ENCODE results near the gene GMPPB.
A peak's percentile ranks its signal among the peaks of the same experiment; 100 is the strongest.

Gene GMPPB

DNA sequence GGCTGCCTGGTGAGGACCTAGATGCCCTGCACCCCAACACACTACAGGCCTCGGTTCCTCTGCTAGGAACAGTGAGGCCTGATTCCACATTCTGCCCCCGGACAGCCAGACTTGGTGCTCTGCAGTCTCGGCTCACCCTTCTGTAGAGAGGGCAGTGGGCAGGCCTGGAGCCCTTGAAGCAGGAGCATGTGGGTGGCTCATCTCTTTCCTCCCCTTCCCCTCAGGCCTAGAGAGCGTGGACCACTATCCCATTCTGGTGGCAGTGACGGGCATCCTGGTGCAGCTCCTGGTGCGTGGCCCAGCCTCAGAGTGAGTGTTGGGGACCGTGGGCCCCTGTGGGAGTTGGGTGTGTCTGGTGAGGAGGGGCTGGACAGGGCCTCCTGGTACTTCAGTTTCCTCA lies 7.6 kb downstream of the GMPPB start:
- Histone ChIP-seq H3K4me1 (ENCODE audit: control insufficient read depth in 5 of 5, insufficient read depth in 5 of 5, low read length in 5 of 5) (peaks cover 0 to 28% (median 19%) of the 10 kb centered on the region in 5 donors), H3K9ac (ENCODE audit: low read length in 5 of 5) (no peak overlapping the region), H3K4me3 (ENCODE audit: low read depth in 1 of 5, low read length in 5 of 5) (no peak overlapping the region), H3K27ac (ENCODE audit: low read depth, low read length) (no peak overlapping the region), H3K9me3 (ENCODE audit: control insufficient read depth in 5 of 5, low read length in 5 of 5) (no peaks in the 10 kb centered on the region), H3K27me3 (ENCODE audit: control insufficient read depth in 5 of 5, insufficient read depth in 4 of 5, low read length in 5 of 5) (peaks cover 0 to 2% (median 0%) of the 10 kb centered on the region in 5 donors), H3K36me3 (ENCODE audit: control insufficient read depth in 5 of 5, insufficient read depth in 5 of 5, low read length in 5 of 5) (peaks cover 0 to 59% (median 32%) of the 10 kb centered on the region in 5 donors)

DNA sequence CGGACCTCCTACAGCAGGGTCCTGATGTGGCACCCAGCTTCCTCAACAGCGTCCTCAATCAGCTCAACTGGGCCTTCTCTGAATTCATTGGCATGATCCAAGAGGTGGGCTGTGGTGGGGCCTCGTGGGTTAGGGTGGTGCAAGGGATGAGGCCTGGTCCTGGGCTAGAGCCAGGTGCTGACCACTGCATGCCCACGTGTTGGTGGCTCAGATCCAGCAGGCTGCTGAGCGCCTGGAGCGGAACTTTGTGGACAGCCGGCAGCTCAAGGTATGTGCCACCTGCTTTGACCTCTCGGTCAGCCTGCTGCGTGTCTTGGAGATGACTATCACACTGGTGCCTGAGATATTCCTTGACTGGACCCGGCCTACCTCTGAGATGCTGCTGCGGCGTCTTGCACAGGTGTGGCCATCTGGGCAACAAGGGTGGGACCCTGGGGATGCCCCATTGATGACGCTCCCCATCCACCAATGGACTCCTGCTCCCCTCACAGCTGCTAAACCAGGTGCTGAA lies 8.1 kb downstream of the GMPPB start:
- no peak overlapping the region for H3K27ac ChIP-seq (ENCODE audit: low read depth, low read length)
- H3K27me3 ChIP-seq (ENCODE audit: control insufficient read depth in 5 of 5, insufficient read depth in 4 of 5, low read length in 5 of 5): peaks cover 0 to 2% (median 0%) of the 10 kb centered on the region in 5 donors
- no peaks in the 10 kb centered on the region for H3K9me3 ChIP-seq (ENCODE audit: control insufficient read depth in 5 of 5, low read length in 5 of 5)
- H3K36me3 ChIP-seq (ENCODE audit: control insufficient read depth in 5 of 5, insufficient read depth in 5 of 5, low read length in 5 of 5): peaks cover 0 to 56% (median 31%) of the 10 kb centered on the region in 5 donors
- H3K4me3 ChIP-seq (ENCODE audit: low read depth in 1 of 5, low read length in 5 of 5): no peak overlapping the region
- peaks cover 0 to 28% (median 19%) of the 10 kb centered on the region in 5 donors for H3K4me1 ChIP-seq (ENCODE audit: control insufficient read depth in 5 of 5, insufficient read depth in 5 of 5, low read length in 5 of 5)
- H3K9ac ChIP-seq (ENCODE audit: low read length in 5 of 5): no peak overlapping the region

DNA sequence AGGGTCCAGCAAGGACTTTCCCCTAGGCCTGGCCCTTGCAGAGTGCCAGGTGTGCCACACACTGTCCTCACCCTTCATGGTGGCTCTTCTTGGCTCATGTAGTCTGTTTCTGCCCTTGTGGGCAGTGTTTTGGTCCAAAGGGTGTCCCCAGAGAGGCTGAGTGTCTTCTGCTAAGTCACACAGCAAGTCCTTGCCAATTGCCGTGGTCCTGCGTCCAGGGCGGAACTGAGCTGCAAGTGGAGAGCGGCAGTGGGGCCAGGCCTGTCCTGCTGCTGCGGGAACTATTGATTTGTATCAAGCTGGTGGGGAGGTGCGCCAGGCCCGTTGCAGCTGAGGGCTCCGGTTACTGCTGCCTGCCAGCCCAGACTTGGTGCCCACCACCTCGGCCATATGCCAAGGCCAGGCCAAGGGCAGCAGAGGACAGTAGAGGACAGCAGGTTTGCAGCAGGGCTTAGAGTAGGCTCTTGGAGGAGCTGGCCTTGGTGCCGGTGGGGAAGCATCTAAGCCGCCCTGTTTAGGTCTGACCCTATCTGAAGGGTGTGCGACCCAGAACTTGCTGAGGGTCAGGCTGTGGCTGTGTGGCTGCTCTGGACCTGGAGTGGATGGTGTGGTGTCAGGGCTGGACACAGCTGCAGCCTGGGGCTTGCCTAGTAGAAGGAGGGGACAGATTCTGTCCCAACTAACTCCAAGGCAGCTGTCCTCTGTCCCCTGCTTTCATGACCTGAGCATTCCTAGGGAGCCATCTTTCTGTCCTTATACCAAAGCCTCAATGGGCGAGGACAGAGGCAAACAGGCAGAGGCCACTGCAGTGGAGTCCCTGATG lies 8.8 kb downstream of the GMPPB start:
- peaks cover 0 to 56% (median 30%) of the 10 kb centered on the region in 5 donors for H3K36me3 ChIP-seq (ENCODE audit: control insufficient read depth in 5 of 5, insufficient read depth in 5 of 5, low read length in 5 of 5)
- peaks cover 0 to 21% (median 16%) of the 10 kb centered on the region in 5 donors for H3K4me1 ChIP-seq (ENCODE audit: control insufficient read depth in 5 of 5, insufficient read depth in 5 of 5, low read length in 5 of 5)
- no peak overlapping the region for H3K9ac ChIP-seq (ENCODE audit: low read length in 5 of 5)
- H3K27ac ChIP-seq (ENCODE audit: low read depth, low read length): no peak overlapping the region
- H3K27me3 ChIP-seq (ENCODE audit: control insufficient read depth in 5 of 5, insufficient read depth in 4 of 5, low read length in 5 of 5): peaks cover 0 to 2% (median 0%) of the 10 kb centered on the region in 5 donors
- H3K9me3 ChIP-seq (ENCODE audit: control insufficient read depth in 5 of 5, low read length in 5 of 5): no peaks in the 10 kb centered on the region
- no peak overlapping the region for H3K4me3 ChIP-seq (ENCODE audit: low read depth in 1 of 5, low read length in 5 of 5)

DNA sequence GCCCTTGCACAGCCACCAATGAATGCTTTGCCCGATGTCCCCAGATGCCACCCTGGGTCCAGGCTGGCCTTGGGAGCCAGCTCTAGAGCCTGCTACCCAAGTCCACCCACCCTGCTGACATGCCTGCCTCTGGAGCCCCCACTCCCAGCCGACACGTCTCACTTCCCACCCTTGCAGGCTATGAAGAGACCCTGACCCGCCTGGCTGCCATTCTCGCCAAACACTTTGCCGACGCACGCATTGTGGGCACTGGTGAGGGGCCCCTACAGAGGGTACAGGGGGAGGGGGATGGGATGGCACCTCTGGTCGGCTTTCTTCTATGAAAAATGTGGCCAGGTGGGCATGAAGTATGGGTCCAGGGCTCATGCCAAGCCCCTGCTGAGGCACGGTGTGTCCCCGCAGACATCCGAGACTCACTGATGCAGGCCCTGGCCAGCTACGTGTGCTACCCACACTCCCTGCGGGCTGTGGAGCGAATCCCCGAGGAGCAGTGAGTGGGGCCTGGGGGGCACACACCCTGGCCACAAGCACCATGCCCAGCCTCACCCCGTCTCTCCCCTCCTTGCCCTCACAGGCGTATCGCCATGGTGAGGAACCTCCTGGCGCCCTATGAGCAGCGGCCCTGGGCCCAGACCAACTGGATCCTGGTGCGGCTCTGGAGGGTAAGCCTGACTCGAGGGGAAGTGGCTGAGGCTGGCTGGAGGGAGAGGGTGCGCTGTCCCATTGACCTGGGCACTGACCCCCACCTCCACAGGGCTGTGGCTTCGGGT lies 10.2 kb downstream of the GMPPB start:
- Histone ChIP-seq H3K9ac (ENCODE audit: low read length in 5 of 5) (no peak overlapping the region), H3K4me1 (ENCODE audit: control insufficient read depth in 5 of 5, insufficient read depth in 5 of 5, low read length in 5 of 5) (peaks cover 0 to 8% (median 3%) of the 10 kb centered on the region in 5 donors), H3K36me3 (ENCODE audit: control insufficient read depth in 5 of 5, insufficient read depth in 5 of 5, low read length in 5 of 5) (peaks cover 0 to 56% (median 31%) of the 10 kb centered on the region in 5 donors), H3K9me3 (ENCODE audit: control insufficient read depth in 5 of 5, low read length in 5 of 5) (no peaks in the 10 kb centered on the region), H3K4me3 (ENCODE audit: low read depth in 1 of 5, low read length in 5 of 5) (no peak overlapping the region), H3K27me3 (ENCODE audit: control insufficient read depth in 5 of 5, insufficient read depth in 4 of 5, low read length in 5 of 5) (no peaks in the 10 kb centered on the region), H3K27ac (ENCODE audit: low read depth, low read length) (no peak overlapping the region)

DNA sequence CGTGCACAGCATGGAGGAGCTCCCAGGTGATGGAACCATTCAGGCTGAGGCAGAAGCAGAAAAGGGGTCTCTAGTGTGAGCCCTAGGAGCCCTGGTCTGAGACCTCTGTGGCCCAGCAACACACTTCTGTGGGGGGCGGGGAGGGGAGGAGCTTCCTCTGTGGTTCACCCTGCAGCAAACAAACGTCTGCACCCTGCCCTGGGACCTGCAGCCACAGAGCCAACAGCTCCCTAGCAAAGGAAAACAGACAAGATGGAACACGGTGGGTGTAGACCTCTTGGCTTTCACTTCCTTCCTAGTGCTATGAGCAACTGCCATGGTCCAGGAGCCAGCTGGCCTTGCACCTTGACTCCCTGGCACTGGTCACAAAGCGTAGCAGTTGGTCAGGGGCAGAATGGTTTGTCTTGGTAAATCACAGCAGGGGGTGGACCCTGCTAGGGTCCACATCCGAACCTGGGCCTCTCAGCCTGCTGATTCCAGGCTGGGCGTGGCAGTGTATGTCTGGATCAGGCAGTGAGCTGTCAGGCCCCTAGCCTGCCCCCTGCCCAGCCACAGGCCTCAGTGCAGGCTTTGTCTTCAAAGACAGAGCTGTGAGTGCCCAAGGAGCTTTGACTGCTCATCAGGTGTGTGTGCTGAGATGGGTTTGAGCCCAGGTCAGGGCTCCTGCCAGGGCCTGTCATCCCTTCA lies 11.0 kb downstream of the GMPPB start:
- H3K9ac ChIP-seq (ENCODE audit: low read length in 5 of 5): no peak overlapping the region
- H3K4me3 ChIP-seq (ENCODE audit: low read depth in 1 of 5, low read length in 5 of 5): no peak overlapping the region
- H3K9me3 ChIP-seq (ENCODE audit: control insufficient read depth in 5 of 5, low read length in 5 of 5): no peaks in the 10 kb centered on the region
- peaks cover 0 to 3% (median 0%) of the 10 kb centered on the region in 5 donors for H3K4me1 ChIP-seq (ENCODE audit: control insufficient read depth in 5 of 5, insufficient read depth in 5 of 5, low read length in 5 of 5)
- no peak overlapping the region for H3K27ac ChIP-seq (ENCODE audit: low read depth, low read length)
- peaks cover 0 to 61% (median 37%) of the 10 kb centered on the region in 5 donors for H3K36me3 ChIP-seq (ENCODE audit: control insufficient read depth in 5 of 5, insufficient read depth in 5 of 5, low read length in 5 of 5)
- H3K27me3 ChIP-seq (ENCODE audit: control insufficient read depth in 5 of 5, insufficient read depth in 4 of 5, low read length in 5 of 5): no peaks in the 10 kb centered on the region

DNA sequence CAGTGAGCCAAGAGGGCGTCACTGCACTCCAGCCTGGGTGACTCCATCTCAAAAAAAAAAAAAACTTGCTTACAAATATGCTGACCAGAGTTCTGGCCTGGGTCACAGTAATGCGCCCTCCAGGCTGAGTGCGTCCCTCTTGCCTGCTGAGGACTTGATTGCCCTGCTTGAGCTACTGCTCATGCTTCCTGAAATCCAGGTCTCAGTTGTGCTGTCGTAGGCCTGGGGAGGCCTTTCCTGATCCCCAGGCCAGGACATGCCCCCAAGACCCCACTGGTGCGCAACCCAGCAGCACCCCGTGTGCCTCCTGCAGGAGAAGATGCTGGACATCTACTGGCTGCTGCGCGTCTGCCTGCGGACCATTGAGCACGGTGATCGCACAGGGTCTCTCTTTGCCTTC lies 11.6 kb downstream of the GMPPB start:
- H3K9ac ChIP-seq (ENCODE audit: low read length in 5 of 5): no peak overlapping the region
- H3K36me3 ChIP-seq (ENCODE audit: control insufficient read depth in 5 of 5, insufficient read depth in 5 of 5, low read length in 5 of 5): peaks cover 0 to 64% (median 40%) of the 10 kb centered on the region in 5 donors
- H3K27ac ChIP-seq (ENCODE audit: low read depth, low read length): no peak overlapping the region
- H3K27me3 ChIP-seq (ENCODE audit: control insufficient read depth in 5 of 5, insufficient read depth in 4 of 5, low read length in 5 of 5): no peaks in the 10 kb centered on the region
- no peak overlapping the region for H3K4me3 ChIP-seq (ENCODE audit: low read depth in 1 of 5, low read length in 5 of 5)
- H3K9me3 ChIP-seq (ENCODE audit: control insufficient read depth in 5 of 5, low read length in 5 of 5): no peaks in the 10 kb centered on the region
- H3K4me1 ChIP-seq (ENCODE audit: control insufficient read depth in 5 of 5, insufficient read depth in 5 of 5, low read length in 5 of 5): peaks cover 0 to 3% (median 0%) of the 10 kb centered on the region in 5 donors

DNA sequence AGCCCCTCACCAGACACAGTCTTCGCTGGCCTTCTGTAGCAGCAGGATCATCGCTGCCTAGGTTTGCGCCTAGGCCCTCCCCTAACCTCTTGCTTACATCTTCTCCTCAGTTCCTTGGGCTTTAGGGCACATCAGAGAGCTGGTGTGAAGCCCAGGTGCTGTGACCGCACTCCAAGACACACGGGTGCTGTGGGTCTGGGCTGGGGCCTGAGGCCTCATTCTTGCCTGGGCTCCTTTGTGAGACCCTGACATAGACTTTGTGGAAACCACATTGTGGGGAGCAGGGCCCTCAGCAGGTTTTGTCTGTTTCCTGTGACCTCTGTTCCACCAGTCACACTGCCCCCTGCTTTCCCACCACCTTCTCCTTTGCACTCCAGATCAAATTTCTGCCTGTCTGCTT lies 12.3 kb downstream of the GMPPB start:
- Histone ChIP-seq H3K27me3 (ENCODE audit: control insufficient read depth in 5 of 5, insufficient read depth in 4 of 5, low read length in 5 of 5) (no peaks in the 10 kb centered on the region), H3K4me1 (ENCODE audit: control insufficient read depth in 5 of 5, insufficient read depth in 5 of 5, low read length in 5 of 5) (no peaks in the 10 kb centered on the region), H3K4me3 (ENCODE audit: low read depth in 1 of 5, low read length in 5 of 5) (no peak overlapping the region), H3K27ac (ENCODE audit: low read depth, low read length) (no peak overlapping the region), H3K9me3 (ENCODE audit: control insufficient read depth in 5 of 5, low read length in 5 of 5) (no peaks in the 10 kb centered on the region), H3K9ac (ENCODE audit: low read length in 5 of 5) (no peak overlapping the region), H3K36me3 (ENCODE audit: control insufficient read depth in 5 of 5, insufficient read depth in 5 of 5, low read length in 5 of 5) (peaks cover 0 to 69% (median 44%) of the 10 kb centered on the region in 5 donors)

DNA sequence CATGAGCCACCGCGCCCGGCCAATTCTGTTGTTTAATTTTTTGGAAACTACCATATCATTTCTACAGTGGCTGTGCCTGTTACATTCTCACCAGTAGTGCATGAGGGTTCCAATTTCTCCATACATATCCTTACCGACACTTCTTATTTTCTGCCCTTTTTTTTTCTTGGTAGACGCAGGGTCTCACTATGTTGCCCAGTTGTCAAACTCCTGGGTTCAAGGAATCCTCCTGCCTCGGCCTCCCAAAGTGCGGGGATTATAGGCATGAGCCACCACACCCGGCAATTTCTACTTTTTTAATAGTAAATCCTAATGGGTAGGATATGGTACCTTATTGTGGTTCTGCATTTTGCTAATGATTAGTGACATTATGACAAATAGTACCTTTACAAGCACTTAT lies 13.9 kb downstream of the GMPPB start:
- Histone ChIP-seq H3K27me3 (ENCODE audit: control insufficient read depth in 5 of 5, insufficient read depth in 4 of 5, low read length in 5 of 5) (no peaks in the 10 kb centered on the region), H3K4me3 (ENCODE audit: low read depth in 1 of 5, low read length in 5 of 5) (no peak overlapping the region), H3K9ac (ENCODE audit: low read length in 5 of 5) (no peak overlapping the region), H3K36me3 (ENCODE audit: control insufficient read depth in 5 of 5, insufficient read depth in 5 of 5, low read length in 5 of 5) (peaks cover 0 to 69% (median 49%) of the 10 kb centered on the region in 5 donors), H3K9me3 (ENCODE audit: control insufficient read depth in 5 of 5, low read length in 5 of 5) (no peaks in the 10 kb centered on the region), H3K4me1 (ENCODE audit: control insufficient read depth in 5 of 5, insufficient read depth in 5 of 5, low read length in 5 of 5) (no peaks in the 10 kb centered on the region), H3K27ac (ENCODE audit: low read depth, low read length) (no peak overlapping the region)

DNA sequence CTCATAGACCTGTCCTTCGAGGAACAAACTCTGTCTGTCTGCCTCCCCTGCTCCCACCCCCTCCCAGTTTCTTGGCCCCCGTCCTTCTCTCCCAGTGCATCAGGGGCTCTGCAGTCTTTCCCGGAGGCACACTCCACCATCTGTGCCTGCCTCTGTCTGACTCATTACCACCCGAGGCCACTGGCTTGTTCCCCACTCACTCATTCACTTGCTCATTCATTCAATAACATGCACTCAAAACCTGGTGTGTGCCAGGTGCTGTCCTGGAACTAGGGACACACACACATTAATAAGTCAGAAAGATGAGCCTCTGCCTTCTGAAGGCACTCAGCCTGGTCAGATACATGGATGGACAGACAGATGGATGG lies 16.7 kb downstream of the GMPPB start:
- Histone ChIP-seq H3K9me3 (ENCODE audit: control insufficient read depth in 5 of 5, low read length in 5 of 5) (no peaks in the 10 kb centered on the region), H3K27ac (ENCODE audit: low read depth, low read length) (no peak overlapping the region), H3K9ac (ENCODE audit: low read length in 5 of 5) (peak overlapping the region in 1 of 5 donors; percentile 26), H3K36me3 (ENCODE audit: control insufficient read depth in 5 of 5, insufficient read depth in 5 of 5, low read length in 5 of 5) (peaks cover 0 to 68% (median 54%) of the 10 kb centered on the region in 5 donors), H3K27me3 (ENCODE audit: control insufficient read depth in 5 of 5, insufficient read depth in 4 of 5, low read length in 5 of 5) (no peaks in the 10 kb centered on the region), H3K4me1 (ENCODE audit: control insufficient read depth in 5 of 5, insufficient read depth in 5 of 5, low read length in 5 of 5) (no peaks in the 10 kb centered on the region), H3K4me3 (ENCODE audit: low read depth in 1 of 5, low read length in 5 of 5) (no peak overlapping the region)

Measured in subcutaneous abdominal adipose tissue (tissue), 5 donors.